H1 (cell line): ENCODE data around the gene PTPRE.

ENCODE experiments used
- EP300 ChIP-seq, 2 experiments: IDR thresholded peaks; 1 replicate in 1 of 2; 2 replicates in 1 of 2; pipeline ENCODE4 v1.6.1; 2011 to 2012; ENCODE audit warnings: low read depth in 2 of 2, low read length in 2 of 2, mild to moderate bottlenecking in 2 of 2, borderline replicate concordance in 1 of 2, inconsistent platforms in 1 of 2, moderate library complexity in 1 of 2
- EZH2 ChIP-seq: fragments of 200-600 bp; sonication (generic); IDR thresholded peaks from 2 replicates; pipeline ENCODE4 v1.7.1; 2012; ENCODE audit warnings: low read depth, mild to moderate bottlenecking, moderate library complexity, low read length, inconsistent platforms; ENCODE audit not compliant: severe bottlenecking
- HDAC2 ChIP-seq, 2 experiments: fragments of 300-600 bp in 1 of 2; sonication (generic) in 1 of 2; IDR thresholded peaks; 2 replicates each; pipeline ENCODE4 v1.6.1; 2011 to 2012; ENCODE audit warnings: low read depth in 2 of 2, low read length in 2 of 2, mild to moderate bottlenecking in 2 of 2, moderate library complexity in 2 of 2, borderline replicate concordance in 1 of 2, inconsistent platforms in 1 of 2
- POLR2A ChIP-seq, 2 experiments: IDR thresholded peaks; 1 replicate in 1 of 2; 2 replicates in 1 of 2; pipeline ENCODE4 v1.6.1; 2011; ENCODE audit warnings: low read depth in 2 of 2, low read length in 2 of 2, mild to moderate bottlenecking in 2 of 2; ENCODE audit errors: control extremely low read depth in 1 of 2
- POLR2AphosphoS5 ChIP-seq: IDR thresholded peaks from 2 replicates; pipeline ENCODE4 v1.6.1; 2011; ENCODE audit warnings: low read depth, low read length
- RXRA ChIP-seq: IDR thresholded peaks from 2 replicates; pipeline ENCODE4 v1.6.1; 2011; ENCODE audit warnings: low read depth, mild to moderate bottlenecking, low read length, moderate library complexity; ENCODE audit not compliant: insufficient read depth
- SIX5 ChIP-seq: IDR thresholded peaks from 2 replicates; pipeline ENCODE4 v1.6.1; 2011; ENCODE audit warnings: mild to moderate bottlenecking, low read depth, low read length
- TAF1 ChIP-seq: IDR thresholded peaks from 2 replicates; pipeline ENCODE4 v1.6.1; 2011; ENCODE audit warnings: mild to moderate bottlenecking, low read depth, low read length
- TEAD4 ChIP-seq: IDR thresholded peaks from 2 replicates; pipeline ENCODE4 v1.6.1; 2012; ENCODE audit warnings: low read depth, low read length, inconsistent platforms, mixed read lengths
- YY1 ChIP-seq: IDR thresholded peaks from 2 replicates; pipeline ENCODE4 v1.6.1; 2011; ENCODE audit warnings: low read depth, mild to moderate bottlenecking, low read length
- ZNF274 ChIP-seq: IDR thresholded peaks from 2 replicates; pipeline ENCODE4 v1.7.0; 2012; ENCODE audit warnings: low read length, borderline replicate concordance; ENCODE audit errors: extremely low read depth
- TF ChIP-seq, protein P1 (sequence below): IDR thresholded peaks from 2 replicates; pipeline ENCODE4 v1.6.1; 2011; ENCODE audit warnings: low read length, improper control_type of control experiment
- TF ChIP-seq, protein P2 (sequence below), 3 experiments: IDR thresholded peaks; 1 replicate in 2 of 3; 2 replicates in 1 of 3; pipeline versions ENCODE4 v1.5.1 to v1.6.1; 2011; ENCODE audit warnings: low read length in 3 of 3, mild to moderate bottlenecking in 3 of 3, inconsistent platforms in 2 of 3, low read depth in 1 of 3, moderate library complexity in 1 of 3; ENCODE audit not compliant: insufficient read depth in 1 of 3; ENCODE audit errors: control extremely low read depth in 1 of 3

- TF ChIP-seq YY1 (no peak), TEAD4 (no peak), SIX5 (no peak), POLR2AphosphoS5 (no peak), ZNF274 (no peak), EZH2 (no peak), HDAC2 (IDR thresholded peaks at IDR 0.05; ENCODE audit: borderline replicate concordance in 1 of 2, low read depth in 2 of 2, low read length in 2 of 2) (no peak), RXRA (no peak), POLR2A (IDR thresholded peaks at IDR 0.05; ENCODE audit: control extremely low read depth in 1 of 2, low read depth in 2 of 2, low read length in 2 of 2) (no peak), EP300 (IDR thresholded peaks at IDR 0.05; ENCODE audit: borderline replicate concordance in 1 of 2, low read depth in 2 of 2, low read length in 2 of 2) (no peak), TAF1 (no peak)
- TF ChIP-seq, protein P1, sequence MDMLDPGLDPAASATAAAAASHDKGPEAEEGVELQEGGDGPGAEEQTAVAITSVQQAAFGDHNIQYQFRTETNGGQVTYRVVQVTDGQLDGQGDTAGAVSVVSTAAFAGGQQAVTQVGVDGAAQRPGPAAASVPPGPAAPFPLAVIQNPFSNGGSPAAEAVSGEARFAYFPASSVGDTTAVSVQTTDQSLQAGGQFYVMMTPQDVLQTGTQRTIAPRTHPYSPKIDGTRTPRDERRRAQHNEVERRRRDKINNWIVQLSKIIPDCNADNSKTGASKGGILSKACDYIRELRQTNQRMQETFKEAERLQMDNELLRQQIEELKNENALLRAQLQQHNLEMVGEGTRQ = no peak
- TF ChIP-seq, protein P2, sequence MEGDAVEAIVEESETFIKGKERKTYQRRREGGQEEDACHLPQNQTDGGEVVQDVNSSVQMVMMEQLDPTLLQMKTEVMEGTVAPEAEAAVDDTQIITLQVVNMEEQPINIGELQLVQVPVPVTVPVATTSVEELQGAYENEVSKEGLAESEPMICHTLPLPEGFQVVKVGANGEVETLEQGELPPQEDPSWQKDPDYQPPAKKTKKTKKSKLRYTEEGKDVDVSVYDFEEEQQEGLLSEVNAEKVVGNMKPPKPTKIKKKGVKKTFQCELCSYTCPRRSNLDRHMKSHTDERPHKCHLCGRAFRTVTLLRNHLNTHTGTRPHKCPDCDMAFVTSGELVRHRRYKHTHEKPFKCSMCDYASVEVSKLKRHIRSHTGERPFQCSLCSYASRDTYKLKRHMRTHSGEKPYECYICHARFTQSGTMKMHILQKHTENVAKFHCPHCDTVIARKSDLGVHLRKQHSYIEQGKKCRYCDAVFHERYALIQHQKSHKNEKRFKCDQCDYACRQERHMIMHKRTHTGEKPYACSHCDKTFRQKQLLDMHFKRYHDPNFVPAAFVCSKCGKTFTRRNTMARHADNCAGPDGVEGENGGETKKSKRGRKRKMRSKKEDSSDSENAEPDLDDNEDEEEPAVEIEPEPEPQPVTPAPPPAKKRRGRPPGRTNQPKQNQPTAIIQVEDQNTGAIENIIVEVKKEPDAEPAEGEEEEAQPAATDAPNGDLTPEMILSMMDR (IDR thresholded peaks at IDR 0.05; ENCODE audit: control extremely low read depth in 1 of 3, insufficient read depth in 1 of 3, low read depth in 1 of 3, low read length in 3 of 3) = no peak
These were observed 23.4 kb upstream of the PTPRE start for GRCh38 chr10:127883516-127883915.
